CD4-positive, alpha-beta T cell treated with Interleukin-21 for 1 hour (primary cell): ENCODE measurements around the gene ANGEL1.

Experiments
- DNase-seq: peaks from one replicate; pipeline ENCODE4 v3.0.0-alpha.2; 2020

ANGEL1 gene

GRCh38 chr14:76812422-76813383 lies at the start of gene ANGEL1:
TSS of gene ANGEL1 (minus strand) at chr14:76812882. CDS start at chr14:76812827, 55 bp downstream.
- peak; percentile 97 for DNase-seq

- DNase-seq: no peak
These were observed 49.0 kb upstream of the ANGEL1 start for GRCh38 chr14:76861574-76862255.

GRCh38 chr14:76856769-76857168 lies 44.1 kb upstream of the ANGEL1 start:
- DNase-seq: no peak

- no peak for DNase-seq
These were observed 42.4 kb upstream of the ANGEL1 start for GRCh38 chr14:76855066-76855465.

GRCh38 chr14:76848879-76849278 lies 36.2 kb upstream of the ANGEL1 start:
- no peak for DNase-seq

DNA sequence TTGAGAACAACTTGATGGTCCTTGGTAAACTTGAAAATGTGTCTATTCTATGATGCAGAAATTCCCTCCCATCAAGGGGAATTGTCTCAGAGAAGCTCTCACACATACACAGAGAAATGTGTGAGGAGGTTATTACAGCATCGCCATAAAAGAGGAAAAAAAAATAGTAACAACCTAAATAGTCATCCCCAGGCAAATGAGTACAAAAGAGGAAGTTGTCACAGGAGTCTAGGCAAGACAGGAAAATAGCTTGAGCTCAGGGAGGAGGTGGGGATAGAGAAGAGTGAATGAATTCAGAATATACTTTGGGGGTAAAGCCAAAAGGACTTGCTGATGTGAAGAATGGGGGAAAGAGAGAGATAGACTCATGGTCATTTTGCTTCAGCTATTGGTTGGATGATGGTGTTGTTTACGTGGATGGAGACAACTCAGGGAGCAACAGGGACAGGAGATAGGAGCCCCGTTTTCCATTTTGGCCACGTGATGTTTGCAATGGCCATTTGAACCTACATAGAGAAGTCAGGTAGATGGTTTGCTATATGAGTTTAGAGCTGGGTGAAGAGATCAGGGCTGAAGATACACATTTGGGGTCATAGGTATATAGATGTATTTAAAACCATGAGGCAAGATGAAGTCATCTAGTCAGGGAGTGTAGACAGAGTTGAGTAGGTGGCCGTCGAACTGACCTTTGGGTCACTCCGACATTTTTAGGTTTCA lies 33.8 kb upstream of the ANGEL1 start:
- DNase-seq: no peak

DNA sequence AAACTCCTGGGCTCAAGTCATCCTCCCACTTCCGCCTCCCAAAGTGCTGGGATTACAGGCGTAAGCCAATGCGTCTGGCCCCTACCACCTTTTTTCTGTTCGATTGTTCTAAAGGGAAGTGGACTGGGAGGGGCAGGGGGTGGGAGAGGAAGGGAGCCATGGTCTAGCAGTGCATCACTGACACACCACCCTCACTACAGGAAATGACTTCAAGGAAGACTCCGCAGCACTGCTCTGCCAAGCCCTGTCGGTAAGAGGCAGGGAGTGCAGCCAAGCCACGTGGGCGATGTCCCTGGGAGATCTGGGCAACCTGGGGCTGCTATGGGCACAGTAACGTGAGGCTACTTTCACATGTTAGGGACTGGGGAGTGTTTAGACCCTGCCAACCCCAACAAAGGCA lies 31.5 kb upstream of the ANGEL1 start:
- peak; percentile 68 for DNase-seq

DNA sequence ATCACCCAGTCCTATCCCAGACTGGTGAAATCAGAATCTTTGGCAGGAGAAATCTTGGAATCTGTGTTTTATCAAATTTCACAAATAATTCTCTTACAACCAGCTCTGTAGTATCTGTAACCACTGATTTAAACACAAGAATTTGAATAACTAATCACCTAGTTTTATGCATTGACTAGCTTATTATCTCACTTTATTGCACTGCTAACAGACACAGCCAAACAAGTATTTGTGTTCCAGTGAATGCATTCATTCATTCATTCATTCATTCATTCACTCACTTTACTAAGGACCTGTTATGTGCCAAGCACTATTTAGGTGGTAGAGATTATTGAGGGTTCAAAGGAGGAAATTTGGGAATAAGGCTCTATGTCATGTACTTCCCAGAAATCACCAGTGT lies 29.7 kb upstream of the ANGEL1 start:
- no peak for DNase-seq

DNA sequence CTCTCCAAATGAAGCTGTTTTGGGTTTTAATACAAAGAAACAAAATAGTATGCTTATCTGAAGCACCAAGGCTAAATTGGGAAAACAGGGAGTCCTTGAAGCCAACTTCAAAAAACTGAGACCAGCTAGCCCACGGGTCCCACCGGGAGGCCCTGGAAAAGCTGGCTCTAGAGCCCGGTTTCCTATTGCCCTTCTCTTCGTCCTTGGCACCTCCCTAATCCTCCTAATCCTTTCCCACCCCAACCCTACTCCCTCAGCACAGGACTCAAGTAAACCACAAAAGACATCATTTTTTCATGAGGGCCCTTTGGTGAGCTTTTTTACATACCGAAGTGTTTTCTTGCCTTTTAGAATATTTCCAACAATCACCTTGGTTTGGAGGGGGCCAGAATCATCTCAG lies 24.8 kb upstream of the ANGEL1 start:
- no peak for DNase-seq

GRCh38 chr14:76836029-76836630 lies 23.4 kb upstream of the ANGEL1 start:
- DNase-seq: no peak

- no peak for DNase-seq
These were observed 21.6 kb upstream of the ANGEL1 start for GRCh38 chr14:76834241-76834661.

DNA sequence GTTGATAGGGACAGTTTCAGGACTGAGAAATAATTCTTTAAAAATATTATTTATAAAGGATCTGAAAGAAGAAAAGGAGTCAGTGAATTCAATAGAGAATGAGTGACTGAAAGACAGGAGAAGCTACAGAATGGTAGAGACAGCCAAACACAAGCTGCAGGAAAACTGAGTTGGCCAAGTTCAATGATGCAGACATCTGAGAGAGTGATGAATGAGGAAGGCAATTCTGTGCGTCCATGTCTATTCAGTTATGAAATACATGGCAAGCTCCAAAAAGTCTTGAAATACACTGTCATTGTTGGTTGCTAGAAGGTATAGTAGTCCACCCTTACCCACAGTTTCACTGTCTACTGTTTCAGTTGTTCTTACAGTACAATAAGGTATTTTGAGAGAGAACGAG lies 20.3 kb upstream of the ANGEL1 start:
- DNase-seq: no peak

GRCh38 chr14:76832503-76832988 lies 19.9 kb upstream of the ANGEL1 start:
- no peak for DNase-seq

DNA sequence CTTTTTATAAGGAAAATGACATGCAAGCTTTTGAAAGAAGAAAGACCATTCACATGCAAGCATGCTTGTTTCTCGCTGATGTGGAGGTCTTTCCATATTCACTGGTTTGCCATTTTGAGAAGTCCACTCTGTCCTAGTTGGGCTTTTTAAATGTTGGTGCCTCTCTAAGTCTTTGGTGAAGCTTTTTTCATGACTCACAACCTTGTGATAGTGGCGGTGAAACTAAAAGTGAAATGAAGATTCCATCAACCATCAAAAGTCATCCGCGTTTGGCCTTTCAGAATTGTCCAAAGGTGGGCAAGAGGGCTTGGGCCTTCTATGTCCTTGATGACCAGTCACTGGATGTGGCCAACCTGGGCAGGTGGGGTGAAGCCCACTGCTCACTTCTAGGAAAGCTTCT lies 17.9 kb upstream of the ANGEL1 start:
- DNase-seq: no peak

DNA sequence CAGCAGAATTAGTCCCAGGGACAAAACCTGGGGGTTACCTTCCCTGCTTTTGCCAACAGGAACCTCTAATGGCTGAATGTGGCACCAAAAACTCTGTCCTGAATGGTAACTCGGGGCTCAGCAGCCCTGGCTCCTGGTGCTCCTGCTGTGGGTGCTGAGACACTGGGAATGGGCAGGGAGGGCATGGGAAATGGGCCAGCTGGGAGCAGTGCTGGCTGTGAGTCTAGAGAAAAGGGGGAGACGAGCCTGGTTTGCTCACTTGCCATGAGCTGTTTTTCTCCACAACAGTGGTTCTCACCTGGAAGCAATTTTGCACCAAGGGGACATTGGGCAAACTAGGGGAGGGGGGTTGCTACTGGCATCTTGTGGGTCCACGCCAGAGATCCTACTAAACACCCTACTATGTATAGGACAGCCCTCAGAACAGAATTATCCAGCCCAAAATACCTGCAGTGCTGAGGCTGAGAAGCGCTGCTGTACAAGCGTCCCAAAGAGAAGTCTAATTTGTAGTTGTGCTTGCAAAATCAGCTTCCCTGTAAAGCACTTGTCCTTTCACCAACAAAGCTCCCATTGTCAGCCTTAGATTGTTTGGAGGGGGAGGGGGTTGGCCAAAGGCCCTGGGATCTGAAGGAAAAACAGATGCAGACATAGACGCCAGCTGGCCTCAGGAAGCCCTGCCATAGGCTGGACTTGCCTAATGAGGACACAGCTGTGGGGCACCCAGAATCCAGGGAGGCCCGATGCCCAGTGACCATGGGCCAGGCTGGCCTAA lies 17.2 kb upstream of the ANGEL1 start:
- DNase-seq: no peak

- DNase-seq: no peak
These were observed 16.3 kb upstream of the ANGEL1 start for GRCh38 chr14:76829013-76829365.

DNA sequence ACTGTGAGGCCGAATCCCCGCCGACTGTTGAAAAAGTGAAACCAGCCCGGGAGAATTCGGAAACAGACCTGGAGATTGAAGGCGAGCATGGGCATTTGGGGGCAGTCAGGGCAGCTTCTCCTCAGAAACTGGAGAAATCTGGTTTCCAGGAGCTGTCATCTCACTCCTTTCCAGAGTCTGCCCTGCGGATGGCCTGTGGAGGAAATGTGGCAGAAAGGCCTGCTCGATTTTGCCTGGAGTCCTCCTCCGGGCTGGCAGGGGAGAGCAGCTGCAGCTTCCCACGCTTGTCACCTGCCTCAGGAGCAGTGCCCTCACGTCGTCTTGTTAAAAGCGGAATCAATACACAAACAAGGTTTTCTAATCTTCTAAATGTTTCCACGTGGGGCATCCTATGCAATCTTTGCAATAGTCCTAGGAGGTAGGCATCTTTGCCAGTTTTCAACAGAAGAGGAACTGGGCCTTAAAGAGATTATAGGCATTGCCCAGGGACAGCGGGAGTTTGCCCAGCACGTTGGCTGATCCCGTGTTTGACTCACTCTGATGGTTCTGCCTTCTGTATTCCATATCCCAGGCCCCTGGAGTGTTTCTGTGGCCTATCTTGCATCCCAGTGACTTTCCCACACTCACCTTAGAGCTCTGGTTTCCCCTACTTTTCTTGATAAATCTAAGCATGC lies 15.8 kb upstream of the ANGEL1 start:
- no peak for DNase-seq

DNA sequence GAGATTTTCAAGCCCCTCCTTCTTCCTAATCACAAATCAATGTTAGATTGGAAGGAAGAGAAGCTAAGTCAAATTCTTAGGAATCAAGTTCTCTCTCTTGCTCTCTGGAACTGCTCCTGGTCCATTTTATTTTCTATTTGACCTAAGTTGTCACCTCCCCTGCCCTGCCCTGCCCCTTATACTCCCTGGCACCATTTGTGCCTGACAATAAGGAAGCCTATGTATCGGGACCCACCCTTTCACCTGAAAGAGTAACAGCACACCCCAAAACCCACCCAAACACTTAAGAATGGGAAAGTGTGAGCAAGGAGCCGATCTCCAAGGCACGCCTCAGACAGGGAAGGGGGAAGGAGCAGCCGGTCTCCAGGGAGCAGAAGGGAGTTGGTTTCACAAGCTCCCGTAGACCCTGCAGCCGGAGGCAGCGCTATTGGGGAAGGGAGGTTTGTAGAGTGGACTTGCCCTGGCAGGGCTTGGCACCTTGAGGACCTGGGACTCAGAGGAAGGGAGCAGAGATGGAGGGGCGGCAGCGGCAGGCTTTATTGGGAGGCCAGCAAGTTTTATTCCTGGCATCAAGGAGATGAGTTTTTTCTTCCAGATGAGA lies 15.1 kb upstream of the ANGEL1 start:
- DNase-seq: no peak

- no peak for DNase-seq
These were observed 13.4 kb upstream of the ANGEL1 start, which contains the start of gene LRRC74A for GRCh38 chr14:76826122-76826521. TSS of gene LRRC74A (plus strand) at chr14:76826408. CDS start at chr14:76826698, 290 bp downstream.

GRCh38 chr14:76820700-76821099 lies 8.0 kb upstream of the ANGEL1 start:
- DNase-seq: no peak
